Keratinocyte (primary cell): Measurements from ENCODE around the gene VAV2. TPM values are rescaled to one million over a fixed set of nuclear protein-coding genes. Genes with fewer than 3 reads are reported as not detected.

Experiments used
- DNase-seq: peaks from one replicate; pipeline ENCODE4 v3.0.0-alpha.2; 2011; ENCODE audit warnings: low read depth, missing footprints, low spot score
- FAIRE-seq: peaks from 2 replicates; lab custom pipeline; 2011; peaks lifted over from hg19 to GRCh38; lab: Jason Lieb, UNC
- H2AFZ ChIP-seq: 2 replicates; pipeline ENCODE4 v1.6.0; 2012; ENCODE audit warnings: low read length, control low read depth, inconsistent platforms; ENCODE audit not compliant: control insufficient read depth
- H3K27ac ChIP-seq: 2 replicates; pipeline ENCODE4 v1.5.1; 2011; ENCODE audit warnings: low read length; ENCODE audit not compliant: control insufficient read depth, insufficient read depth
- H3K27me3 ChIP-seq: 3 replicates; pipeline ENCODE4 v1.6.0; 2011; ENCODE audit warnings: low read length; ENCODE audit not compliant: control insufficient read depth, insufficient read depth; ENCODE audit errors: extremely low read depth
- H3K36me3 ChIP-seq, 2 experiments: 2 replicates in 1 of 2; 3 replicates in 1 of 2; pipeline ENCODE4 v1.5.1; 2011; ENCODE audit warnings: low read length in 2 of 2, mild to moderate bottlenecking in 1 of 2; ENCODE audit not compliant: control insufficient read depth in 2 of 2, insufficient read depth in 2 of 2; ENCODE audit errors: extremely low read depth in 1 of 2
- H3K4me1 ChIP-seq: 3 replicates; pipeline ENCODE4 v1.5.1; 2011; ENCODE audit warnings: low read length; ENCODE audit not compliant: control insufficient read depth, insufficient read depth; ENCODE audit errors: extremely low read depth
- H3K4me2 ChIP-seq: 3 replicates; pipeline ENCODE4 v1.6.0; 2011; ENCODE audit warnings: low read depth, low read length; ENCODE audit not compliant: control insufficient read depth, insufficient read depth; ENCODE audit errors: extremely low read depth
- H3K4me3 ChIP-seq, 3 experiments: fragments of 200-600 bp in 1 of 3; sonication (generic) in 1 of 3; 2 replicates in 2 of 3; 3 replicates in 1 of 3; pipeline ENCODE4 v1.5.1; 2011 to 2016; ENCODE audit warnings: low read length in 3 of 3, mild to moderate bottlenecking in 3 of 3, control low read depth in 2 of 3, inconsistent platforms in 1 of 3, low read depth in 1 of 3, mixed read lengths in 1 of 3, mixed run types in 1 of 3, moderate library complexity in 1 of 3; ENCODE audit not compliant: control insufficient read depth in 2 of 3, insufficient read depth in 2 of 3; ENCODE audit errors: extremely low read depth in 1 of 3
- H3K79me2 ChIP-seq: 2 replicates; pipeline ENCODE4 v1.6.0; 2012; ENCODE audit warnings: low read length; ENCODE audit not compliant: control insufficient read depth, insufficient read depth
- H3K9ac ChIP-seq: 3 replicates; pipeline ENCODE4 v1.6.0; 2011; ENCODE audit warnings: low read length; ENCODE audit not compliant: control insufficient read depth, insufficient read depth; ENCODE audit errors: extremely low read depth
- H3K9me1 ChIP-seq: 3 replicates; pipeline ENCODE4 v1.6.0; 2011; ENCODE audit warnings: low read length; ENCODE audit not compliant: control insufficient read depth, insufficient read depth; ENCODE audit errors: extremely low read depth
- H3K9me3 ChIP-seq: 2 replicates; pipeline ENCODE4 v1.5.1; 2012; ENCODE audit warnings: low read depth, low read length; ENCODE audit not compliant: control insufficient read depth
- H4K20me1 ChIP-seq: 3 replicates; pipeline ENCODE4 v1.6.0; 2011; ENCODE audit warnings: low read length; ENCODE audit not compliant: control insufficient read depth, insufficient read depth; ENCODE audit errors: extremely low read depth
- EZH2 ChIP-seq: IDR thresholded peaks from one replicate; pipeline ENCODE4 v1.6.1; 2012; ENCODE audit warnings: inconsistent platforms, mild to moderate bottlenecking, low read length, moderate library complexity
- dilution Hi-C: fragments of 300-500 bp; cut with MboI; formaldehyde crosslinking; loops from one replicate; pipeline ENCODE4 v1.7.0; 2020; ENCODE audit warnings: low sequenced_read_pairs; ENCODE audit not compliant: extremely low pct_ligation_motif_present
- polyA plus RNA-seq, 5 experiments: library from polyadenylated mRNA; depleted of rRNA in 3 of 5; stranded (reverse) in 3 of 5; stranded (forward) in 1 of 5; unstranded in 1 of 5; fragments of >200 nt; gene quantifications; 1 replicate in 1 of 5; 2 replicates in 3 of 5; 3 replicates in 1 of 5; pipeline versions ENCODE4 v1.2.1 to v1.2.3, GENCODE V29; 2011 to 2012; ENCODE audit warnings: missing spikeins in 2 of 5, low read depth in 1 of 5, low replicate concordance in 1 of 5
- TF ChIP-seq, protein P1 (sequence below), 3 experiments: IDR thresholded peaks in 1 of 3; conservative IDR thresholded peaks in 1 of 3; optimal IDR thresholded peaks in 1 of 3; 2 replicates in 2 of 3; 3 replicates in 1 of 3; pipeline versions ENCODE3 to v1.5.1; 2011; ENCODE audit warnings: low read length in 3 of 3, mild to moderate bottlenecking in 3 of 3, moderate library complexity in 2 of 3, control low read depth in 1 of 3, inconsistent platforms in 1 of 3; ENCODE audit not compliant: insufficient read depth in 2 of 3; ENCODE audit errors: extremely low read depth in 1 of 3

Gene VAV2
- polyA plus RNA-seq, 1 donor (not counting 4 experiments of a cell fraction or from before 2014, with no cell fraction given): 16.4 TPM

DNA sequence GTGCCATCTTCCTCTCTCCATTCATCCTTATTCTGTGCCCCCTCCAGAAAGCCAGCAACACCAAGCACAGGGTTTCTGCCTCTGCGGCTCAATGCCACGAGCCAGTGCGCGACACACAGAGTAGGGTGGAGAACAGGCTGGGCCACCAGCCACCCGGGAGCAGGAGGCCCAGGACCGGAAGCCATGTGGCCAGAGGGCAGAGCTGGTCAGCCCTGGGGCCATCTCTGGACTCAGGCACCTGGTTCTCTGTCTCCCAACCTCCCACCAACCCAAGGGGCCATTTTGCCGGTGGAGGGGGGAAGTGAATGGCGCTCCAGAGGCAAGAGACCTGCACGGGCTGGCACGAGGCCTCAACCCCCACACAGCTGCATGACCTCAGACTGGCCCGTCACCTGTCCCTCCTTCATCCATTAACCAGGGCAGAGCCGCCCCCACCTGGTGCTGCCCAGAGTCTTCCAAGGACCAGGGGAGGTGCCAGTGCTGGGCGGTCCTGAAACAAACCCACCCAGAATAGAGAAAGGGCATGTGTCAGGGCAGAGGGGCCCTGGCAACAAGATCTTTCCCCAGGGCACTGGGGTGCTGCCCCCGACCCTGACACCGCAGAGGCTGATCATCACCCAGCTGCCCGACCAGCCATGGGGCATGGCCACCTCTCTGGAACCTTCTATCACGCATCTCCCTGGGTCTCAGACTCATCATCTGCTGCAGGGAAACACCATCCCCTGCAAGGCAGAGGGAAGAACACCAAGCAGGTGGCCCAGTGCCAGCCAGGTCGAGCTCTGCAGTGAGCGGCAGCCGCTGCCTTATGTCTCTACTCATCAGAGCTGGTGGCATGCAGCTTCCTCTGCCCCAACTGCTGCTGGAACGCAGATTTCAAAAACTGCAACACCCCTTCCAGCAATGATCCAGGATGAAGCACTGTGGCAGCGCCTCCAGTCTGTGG is 11.9 kb downstream of the VAV2 start:
- no peak for DNase-seq
- dilution Hi-C loops: no loop called here
- Histone ChIP-seq H3K79me2 (peaks cover 96% of the 10 kb centered on the region), H3K4me3 (no peak overlapping the region), H3K9ac (no peak overlapping the region), H2AFZ (no peak overlapping the region), H3K9me1 (peaks cover 2% of the 10 kb centered on the region), H3K4me2 (no peak overlapping the region), H3K4me1 (no peaks in the 10 kb centered on the region), H3K27me3 (no peaks in the 10 kb centered on the region), H3K9me3 (no peaks in the 10 kb centered on the region), H3K27ac (no peak overlapping the region), H4K20me1 (peaks cover 58% of the 10 kb centered on the region), H3K36me3 (peaks cover 0 to 4% of the 10 kb centered on the region in 2 experiments)
- no peak for FAIRE-seq
- TF ChIP-seq EZH2: no peak
- TF ChIP-seq, protein P1, sequence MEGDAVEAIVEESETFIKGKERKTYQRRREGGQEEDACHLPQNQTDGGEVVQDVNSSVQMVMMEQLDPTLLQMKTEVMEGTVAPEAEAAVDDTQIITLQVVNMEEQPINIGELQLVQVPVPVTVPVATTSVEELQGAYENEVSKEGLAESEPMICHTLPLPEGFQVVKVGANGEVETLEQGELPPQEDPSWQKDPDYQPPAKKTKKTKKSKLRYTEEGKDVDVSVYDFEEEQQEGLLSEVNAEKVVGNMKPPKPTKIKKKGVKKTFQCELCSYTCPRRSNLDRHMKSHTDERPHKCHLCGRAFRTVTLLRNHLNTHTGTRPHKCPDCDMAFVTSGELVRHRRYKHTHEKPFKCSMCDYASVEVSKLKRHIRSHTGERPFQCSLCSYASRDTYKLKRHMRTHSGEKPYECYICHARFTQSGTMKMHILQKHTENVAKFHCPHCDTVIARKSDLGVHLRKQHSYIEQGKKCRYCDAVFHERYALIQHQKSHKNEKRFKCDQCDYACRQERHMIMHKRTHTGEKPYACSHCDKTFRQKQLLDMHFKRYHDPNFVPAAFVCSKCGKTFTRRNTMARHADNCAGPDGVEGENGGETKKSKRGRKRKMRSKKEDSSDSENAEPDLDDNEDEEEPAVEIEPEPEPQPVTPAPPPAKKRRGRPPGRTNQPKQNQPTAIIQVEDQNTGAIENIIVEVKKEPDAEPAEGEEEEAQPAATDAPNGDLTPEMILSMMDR (optimal IDR thresholded peaks at IDR 0.05 in 1 of 3, IDR thresholded peaks at IDR 0.05 in 1 of 3, conservative IDR thresholded peaks at IDR 0.05 in 1 of 3; ENCODE audit: extremely low read depth in 1 of 3, insufficient read depth in 2 of 3, low read length in 3 of 3): no peak

DNA sequence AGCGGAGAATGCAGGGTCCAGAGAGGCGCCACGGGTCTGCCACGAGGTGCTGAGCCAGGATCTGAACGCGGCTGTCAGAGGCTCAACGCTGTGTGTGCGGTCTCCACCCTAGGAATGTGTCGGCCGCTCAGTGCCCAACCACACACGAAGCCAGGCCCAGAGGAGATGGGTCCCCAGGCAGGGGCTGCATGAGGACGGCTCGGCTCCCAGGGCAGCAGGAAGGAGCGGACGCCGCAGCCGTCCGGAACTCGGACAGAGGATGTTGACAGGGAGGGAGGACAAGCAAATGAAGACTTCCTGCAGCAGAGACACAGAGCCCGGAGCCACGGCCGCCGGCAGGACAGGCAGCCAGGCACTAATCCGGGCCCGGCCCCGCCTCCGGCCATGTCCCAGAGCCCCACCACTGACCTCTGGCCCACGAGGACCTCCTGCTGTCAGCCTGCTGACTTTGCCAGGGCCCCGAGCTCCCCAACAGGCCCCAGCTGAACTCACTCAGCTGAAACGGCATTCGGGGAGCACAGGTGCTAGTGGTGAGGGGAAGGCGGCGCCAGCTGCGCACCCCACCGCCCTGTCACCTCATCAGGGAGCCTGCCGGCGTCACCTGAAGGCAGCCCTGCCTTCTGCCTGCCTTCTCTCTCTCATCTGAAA is 12.7 kb downstream of the VAV2 start:
- H3K9ac ChIP-seq: no peak overlapping the region
- DNase-seq (no peak), FAIRE-seq (no peak)
- H4K20me1 ChIP-seq: peaks cover 66% of the 10 kb centered on the region
- peaks cover 0 to 4% of the 10 kb centered on the region in 2 experiments for H3K36me3 ChIP-seq
- H3K4me3 ChIP-seq: no peak overlapping the region
- H3K27me3 ChIP-seq: no peaks in the 10 kb centered on the region
- no peaks in the 10 kb centered on the region for H3K4me1 ChIP-seq
- peaks cover 97% of the 10 kb centered on the region for H3K79me2 ChIP-seq
- no peak overlapping the region for H3K4me2 ChIP-seq
- peaks cover 3% of the 10 kb centered on the region for H3K9me1 ChIP-seq
- TF ChIP-seq, protein P1 (optimal IDR thresholded peaks at IDR 0.05 in 1 of 3, IDR thresholded peaks at IDR 0.05 in 1 of 3, conservative IDR thresholded peaks at IDR 0.05 in 1 of 3; ENCODE audit: extremely low read depth in 1 of 3, insufficient read depth in 2 of 3, low read length in 3 of 3): no peak
- TF ChIP-seq EZH2: no peak
- dilution Hi-C loops: no loop called here
- no peaks in the 10 kb centered on the region for H3K9me3 ChIP-seq
- no peak overlapping the region for H3K27ac ChIP-seq
- no peak overlapping the region for H2AFZ ChIP-seq
